HG03378 (cell line): ENCODE data around the gene CRIP1.

Experiments used
- ATAC-seq: cut with Tn5 transposase; IDR thresholded peaks from one replicate; pipeline ENCODE4 v1.9.1; 2021; ENCODE audit warnings: mild to moderate bottlenecking, moderate library complexity; ENCODE audit not compliant: unreplicated experiment

The CRIP1 gene

DNA sequence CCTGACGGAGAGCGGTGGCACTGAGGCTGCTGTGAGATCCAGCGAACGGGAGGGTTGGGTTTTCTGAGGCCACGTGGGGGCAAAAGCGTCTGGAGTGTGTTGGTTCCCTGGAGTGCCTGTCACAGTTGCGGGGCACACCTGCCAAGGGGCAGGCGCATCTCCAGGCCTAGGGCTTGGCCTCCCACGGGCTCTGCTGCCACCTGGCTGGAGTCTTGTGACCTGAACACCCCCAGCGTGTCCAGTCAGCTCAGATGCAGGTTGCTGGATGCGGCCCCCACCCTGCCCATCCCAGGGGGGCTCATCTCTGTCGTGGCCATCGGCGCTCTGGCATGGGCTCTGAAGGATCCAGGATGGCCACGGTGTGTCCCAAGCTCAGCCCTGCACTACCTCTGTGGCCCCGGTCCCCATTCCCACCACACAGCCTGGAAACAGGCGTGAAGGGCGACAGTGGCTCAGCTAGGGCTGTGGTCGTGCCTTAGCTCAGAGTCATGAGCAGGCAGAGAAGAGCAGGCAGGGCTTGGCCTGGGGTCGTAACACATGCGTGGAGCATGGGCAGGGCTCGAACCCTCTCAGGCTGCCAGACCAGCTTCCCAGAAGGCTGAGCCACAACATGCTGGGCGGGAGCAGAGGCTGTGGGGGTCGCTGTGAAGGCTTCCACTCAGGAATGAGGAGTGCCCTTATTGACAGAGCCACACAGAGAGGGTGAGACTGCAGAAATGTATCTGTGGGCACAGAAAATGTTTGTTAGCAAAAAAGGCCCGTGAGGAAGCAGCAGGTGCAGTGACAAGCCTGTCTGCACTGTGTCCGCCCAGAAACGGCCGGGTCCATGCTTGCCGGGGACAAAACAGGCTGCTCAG lies 35.6 kb upstream of the CRIP1 start:
- no peak for ATAC-seq

DNA sequence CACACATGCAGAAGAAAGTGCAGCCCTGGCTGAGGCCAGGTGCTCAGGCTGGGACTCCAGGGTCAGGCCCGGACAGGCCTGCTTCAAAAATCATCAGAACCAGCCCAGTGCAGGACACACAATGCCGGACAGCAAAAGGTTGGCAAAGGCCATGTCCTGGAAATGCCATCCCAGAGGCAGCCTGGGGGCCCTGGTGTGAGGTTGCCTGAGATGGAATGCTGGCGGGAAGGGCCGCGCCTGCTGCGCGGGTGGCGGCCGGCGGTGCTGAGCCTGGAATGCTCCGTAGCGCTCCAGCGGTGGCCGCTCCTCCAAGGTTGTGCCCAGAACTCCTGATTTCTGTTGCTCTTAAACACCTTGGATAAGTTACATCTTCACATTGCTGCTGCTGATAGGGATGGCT lies 33.7 kb upstream of the CRIP1 start:
- no peak for ATAC-seq

DNA sequence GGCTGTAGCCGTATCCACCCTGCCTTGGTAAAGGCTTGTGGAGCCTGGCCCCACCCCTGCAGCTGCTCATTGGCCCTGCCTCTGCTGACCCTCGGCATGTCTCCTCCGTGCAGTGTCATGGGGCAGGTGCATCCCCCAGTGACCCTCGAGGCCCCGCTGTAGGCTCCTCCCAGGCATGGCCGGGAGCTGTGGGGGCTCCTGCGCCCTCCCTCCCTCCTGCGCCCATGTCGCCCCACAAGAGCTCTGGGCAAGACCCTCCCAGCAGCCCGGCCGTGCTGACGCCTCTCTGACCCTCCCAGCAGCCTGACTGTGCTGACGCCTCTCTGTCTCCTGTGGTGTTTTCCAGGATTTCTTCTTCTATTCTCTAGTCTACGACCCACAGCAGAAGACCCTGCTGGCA lies 32.8 kb upstream of the CRIP1 start:
- ATAC-seq, result no peak

DNA sequence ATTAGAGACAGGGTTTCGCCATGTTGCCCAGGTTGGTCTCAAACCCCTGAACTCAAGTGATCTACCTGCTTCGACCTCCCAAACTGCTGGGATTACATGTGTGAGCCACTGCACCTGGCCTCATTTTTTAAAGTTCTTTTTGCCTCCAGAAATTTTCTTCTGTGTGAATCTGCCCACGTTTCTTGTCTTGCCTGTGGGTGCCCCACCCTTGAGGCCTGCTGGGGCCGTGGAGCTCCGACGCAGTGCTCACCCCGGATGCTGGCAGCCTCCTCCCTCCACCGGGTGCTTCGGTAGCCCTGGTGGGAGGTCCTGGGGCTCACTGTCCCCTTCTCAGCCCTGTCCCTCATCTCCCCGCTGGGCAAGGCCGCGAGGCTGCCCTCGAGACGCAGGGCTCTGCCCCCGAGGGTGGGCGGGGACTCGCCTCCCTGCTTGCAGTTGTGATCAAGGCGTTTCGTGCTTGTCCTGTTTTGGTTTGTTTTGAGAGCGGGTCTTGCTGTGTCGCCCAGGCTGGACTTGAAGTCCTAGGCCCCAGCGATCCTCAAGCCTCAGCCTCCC lies 31.5 kb upstream of the CRIP1 start:
- no peak for ATAC-seq

DNA sequence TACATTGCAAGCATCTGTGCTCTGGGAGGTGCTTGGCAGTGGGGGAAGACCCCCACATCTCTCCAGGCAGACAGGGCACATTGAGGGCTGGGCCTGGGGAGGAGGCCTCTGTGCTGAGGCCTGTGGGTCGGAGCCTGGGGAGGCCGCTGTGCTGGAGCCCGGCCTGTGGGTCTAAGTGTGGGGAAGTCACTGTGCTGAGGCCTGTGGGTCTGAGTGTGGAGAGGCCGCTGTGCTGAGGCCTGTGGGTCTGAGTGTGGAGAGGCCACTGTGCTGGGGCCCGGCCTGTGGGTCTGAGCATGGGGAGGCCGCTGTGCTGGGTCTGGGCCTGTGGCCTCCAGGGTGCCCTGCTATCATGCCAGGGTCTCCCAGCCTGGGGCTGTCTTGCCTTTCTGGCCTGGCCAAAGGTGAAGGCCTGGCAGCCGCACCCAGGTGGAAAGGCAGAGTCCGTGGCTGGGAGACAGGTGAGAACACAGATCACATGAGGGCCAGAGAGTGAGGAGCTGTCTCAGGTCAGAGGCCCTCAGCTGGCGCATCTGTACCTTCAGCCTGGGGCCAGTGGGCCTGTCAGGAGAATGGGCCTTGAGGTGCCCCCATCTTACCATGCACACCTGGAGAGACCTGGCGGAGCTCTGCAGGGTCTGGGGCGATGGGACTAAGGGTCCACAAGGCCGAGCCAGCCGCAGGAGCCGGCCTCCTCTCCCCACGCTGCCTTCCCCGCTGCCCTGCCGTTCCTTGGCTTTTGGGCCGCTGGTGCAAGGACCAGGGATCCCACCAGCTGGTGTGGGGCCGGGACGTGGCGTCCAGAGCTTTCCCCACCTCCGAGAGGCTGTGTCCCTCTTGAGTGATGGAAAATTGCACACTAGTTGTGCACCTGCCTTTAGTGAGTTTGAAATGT lies 30.7 kb upstream of the CRIP1 start:
- ATAC-seq, result no peak

DNA sequence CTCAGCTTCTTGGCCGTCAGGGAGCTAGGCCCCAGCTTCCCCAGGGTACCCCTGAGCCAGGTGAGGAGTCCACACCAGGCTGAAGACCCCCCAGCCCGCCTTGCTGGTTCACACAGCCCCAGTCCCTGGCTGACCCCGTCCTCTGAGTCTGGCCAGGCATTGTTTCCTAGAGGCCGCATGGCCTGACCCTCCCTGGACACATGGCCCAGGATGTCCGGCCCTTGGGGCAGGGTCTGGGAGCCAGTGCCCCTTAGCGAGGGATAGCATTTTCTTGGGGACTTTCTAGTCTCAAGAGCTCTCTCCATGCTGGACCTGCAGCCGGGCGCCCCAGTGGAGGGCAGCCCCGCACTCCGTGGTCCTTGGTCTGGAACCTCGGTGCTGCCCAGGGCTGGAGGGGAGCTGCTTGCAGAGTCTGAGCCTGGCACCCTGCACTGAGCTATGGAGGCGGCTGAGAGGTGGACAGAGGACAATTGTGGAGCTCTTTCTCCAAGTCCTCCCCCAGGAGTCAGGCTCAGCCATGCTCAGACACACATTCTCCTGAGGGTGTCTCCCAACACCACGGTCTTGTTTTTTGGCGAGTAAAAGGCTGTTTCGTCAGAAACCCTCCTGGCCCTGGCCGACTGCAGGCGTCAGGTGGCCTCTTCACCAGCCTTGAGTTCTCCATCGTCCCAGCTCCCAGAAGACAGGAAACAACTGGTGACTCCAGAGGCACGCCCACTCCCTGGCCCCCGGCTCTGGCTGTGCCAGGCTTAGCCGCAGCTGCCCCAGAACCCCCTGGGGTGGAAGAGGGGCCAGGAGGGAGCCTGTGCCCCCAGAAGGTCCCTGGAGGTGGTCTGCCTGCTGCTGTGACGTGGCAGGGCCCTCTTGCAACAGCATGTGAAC lies 29.7 kb upstream of the CRIP1 start:
- no peak for ATAC-seq

DNA sequence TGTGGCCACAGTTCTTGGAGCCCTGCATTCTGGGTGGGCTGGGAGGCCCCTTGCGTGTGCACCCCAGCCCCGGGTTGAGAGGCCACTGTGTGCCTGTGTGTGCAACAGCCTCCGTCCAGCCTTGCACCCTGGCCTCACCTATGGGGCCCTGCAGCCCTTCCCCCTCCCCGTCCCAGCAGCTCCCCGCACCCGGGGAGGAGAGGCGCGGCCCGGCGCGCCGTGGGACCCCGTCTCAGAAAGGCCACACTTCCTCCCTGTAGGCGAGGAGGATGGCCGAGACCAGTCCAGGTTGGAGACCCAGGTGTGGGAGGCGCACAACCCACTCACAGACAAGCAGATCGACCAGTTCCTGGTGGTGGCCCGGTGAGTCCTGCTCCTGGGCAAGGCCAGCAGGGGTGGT lies 28.7 kb upstream of the CRIP1 start:
- ATAC-seq, result no peak

DNA sequence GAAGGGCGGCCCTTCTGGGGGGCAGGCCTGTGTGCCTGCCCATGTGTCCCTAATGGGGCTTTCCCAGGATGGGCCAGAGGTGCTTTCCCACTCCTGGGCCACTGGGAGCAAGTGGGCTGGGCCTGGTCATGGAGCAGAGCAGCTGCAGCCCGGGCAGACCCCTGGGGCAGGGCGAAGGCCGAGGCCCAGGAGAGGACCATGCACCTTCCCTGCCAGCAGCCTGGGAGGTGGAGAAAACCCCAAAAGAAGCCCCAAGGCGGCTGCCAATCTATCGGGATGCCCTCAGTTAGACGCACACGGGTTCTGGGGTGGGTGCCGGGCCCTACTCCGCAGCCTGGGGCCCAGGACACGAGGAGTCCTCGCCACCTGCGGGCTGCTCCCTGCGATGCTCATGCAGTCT lies 28.1 kb upstream of the CRIP1 start:
- ATAC-seq, result no peak

DNA sequence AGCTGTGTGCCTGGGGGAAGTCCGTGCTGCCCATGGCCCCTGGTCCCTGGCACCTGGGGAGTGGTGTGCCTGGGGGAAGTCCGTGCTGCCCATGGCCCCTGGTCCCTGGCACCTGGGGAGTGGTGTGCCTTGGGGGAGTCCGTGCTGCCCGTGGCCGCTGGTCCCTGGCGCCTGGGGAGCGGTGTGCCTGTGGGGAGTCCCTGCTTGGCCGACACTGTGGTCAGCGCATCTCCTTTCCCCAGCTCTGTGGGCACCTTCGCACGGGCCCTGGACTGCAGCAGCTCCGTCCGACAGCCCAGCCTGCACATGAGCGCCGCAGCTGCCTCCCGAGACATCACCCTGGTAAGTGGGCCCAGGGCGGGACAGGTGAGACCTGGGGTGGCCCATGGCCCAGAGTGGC lies 26.6 kb upstream of the CRIP1 start:
- no peak for ATAC-seq

DNA sequence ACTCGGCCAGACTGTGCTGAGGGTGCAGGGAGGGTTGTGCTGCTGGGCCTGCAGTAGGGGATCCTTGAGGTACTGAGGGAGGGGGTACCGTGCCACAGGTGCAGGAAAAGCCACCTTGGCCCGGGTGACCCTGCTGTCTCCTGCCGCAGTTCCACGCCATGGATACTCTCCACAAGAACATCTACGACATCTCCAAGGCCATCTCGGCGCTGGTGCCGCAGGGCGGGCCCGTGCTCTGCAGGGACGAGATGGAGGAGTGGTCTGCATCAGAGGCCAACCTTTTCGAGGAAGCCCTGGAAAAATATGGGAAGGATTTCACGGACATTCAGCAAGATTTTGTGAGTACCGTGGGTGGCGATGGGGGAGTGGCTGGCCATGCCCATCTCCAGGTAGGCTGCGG lies 26.1 kb upstream of the CRIP1 start:
- no peak for ATAC-seq

DNA sequence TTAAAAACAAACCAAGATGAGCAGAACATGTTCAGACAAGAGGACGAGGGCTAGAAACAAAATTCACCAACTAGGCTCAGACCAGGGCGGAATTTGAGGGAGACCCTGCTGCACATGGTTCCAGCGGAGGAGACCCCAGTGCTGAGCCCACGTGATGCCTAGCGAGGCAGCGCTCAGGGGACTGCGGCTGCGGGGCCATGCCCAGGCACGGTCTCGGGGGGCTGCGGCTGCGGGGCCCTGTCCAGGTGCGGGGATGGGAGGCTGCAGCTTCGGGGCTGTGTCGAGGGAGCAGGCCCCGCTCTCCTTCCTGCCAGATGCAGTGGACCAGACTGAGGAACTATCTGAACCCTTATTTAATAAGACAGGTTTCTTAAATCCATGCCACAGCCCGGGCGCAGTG lies 24.8 kb upstream of the CRIP1 start:
- ATAC-seq, result no peak

DNA sequence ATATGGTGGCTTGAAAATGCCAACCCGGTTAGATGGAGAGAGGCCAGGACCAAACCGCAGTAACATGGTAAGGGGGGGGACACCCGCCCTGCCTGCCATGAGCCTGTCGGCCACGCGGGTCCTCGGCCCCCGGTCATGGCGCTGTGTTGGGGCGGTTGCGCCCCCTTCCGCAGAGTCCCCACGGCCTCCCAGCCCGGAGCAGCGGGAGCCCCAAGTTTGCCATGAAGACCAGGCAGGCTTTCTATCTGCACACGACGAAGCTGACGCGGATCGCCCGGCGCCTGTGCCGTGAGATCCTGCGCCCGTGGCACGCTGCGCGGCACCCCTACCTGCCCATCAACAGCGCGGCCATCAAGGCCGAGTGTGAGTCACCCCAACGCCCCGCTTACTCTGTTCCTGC lies 22.2 kb upstream of the CRIP1 start:
- no peak for ATAC-seq

DNA sequence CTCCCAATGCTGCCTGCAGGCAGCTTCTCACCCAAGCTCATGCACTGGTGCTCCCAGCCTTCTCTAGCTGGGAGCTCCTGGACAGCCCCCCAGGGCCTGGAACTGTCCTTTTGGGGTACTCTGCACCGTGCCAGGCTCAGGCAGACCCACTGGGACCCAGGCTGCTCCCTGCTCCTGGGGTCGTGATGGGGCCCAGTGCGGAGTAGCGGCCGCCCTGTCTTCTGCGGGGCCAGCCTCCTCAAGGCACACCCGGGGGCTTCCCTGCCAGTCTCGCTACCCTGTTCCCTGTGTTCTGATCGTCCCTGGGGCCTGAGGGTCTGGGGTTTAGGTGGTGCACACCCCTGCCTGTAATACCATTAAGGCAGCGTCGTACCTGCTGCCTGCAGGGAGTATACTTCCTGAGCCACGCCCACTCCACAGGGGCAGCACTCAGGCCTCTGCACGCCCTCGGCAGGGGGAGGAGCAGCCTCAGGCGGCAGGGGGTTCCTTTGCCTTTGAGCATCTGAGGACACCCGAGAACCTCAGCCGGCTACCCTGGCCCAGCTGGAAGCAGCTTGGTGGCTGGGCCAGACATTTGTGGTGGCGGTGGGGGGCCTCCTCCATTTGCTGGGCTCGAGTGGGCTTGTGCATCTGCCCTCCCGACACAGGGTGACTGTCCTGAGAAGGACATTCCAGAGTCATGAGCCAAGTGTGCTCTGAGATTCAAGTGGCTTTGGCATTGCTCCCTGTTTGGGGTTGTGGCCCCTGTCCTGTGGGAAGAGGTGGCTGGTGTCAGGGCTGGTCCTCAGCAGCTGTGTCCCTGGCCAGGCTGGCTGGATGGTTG lies 21.3 kb upstream of the CRIP1 start:
- no peak for ATAC-seq

DNA sequence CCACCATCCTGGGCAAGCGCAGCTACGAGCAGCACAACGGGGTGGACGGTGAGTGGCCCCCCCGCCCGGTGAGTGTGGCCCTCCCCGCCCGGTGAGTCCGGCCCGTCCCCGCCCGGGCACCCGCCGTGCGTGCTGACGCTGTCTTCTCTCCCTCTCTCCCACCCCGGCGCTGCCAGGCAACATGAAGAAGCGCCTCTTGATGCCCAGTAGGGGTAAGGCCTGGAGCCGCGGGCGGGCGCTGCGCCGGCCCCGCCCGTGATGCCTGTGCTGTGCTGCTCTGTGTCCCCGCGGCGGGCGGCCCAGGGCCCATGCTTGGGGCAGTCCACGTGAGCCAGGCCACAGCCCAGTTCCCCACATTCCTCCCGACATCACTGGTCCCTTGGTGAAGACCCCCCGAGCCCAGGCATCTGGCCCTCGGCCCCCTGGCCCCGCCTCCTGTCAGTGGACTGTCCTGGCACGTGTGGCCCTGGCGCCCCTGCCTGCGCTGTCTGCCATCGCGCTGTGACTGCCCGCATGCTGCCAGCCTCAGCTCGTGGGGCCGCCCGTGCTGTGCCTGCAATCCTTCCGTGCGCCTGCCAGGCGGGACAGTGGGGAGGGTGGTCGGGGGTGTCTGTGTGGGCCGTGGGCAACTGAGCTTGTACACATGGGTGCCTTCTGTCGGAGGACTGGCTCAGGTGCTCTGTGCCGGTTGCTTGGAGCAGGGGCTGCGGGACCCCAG lies 20.0 kb upstream of the CRIP1 start:
- ATAC-seq, result no peak

DNA sequence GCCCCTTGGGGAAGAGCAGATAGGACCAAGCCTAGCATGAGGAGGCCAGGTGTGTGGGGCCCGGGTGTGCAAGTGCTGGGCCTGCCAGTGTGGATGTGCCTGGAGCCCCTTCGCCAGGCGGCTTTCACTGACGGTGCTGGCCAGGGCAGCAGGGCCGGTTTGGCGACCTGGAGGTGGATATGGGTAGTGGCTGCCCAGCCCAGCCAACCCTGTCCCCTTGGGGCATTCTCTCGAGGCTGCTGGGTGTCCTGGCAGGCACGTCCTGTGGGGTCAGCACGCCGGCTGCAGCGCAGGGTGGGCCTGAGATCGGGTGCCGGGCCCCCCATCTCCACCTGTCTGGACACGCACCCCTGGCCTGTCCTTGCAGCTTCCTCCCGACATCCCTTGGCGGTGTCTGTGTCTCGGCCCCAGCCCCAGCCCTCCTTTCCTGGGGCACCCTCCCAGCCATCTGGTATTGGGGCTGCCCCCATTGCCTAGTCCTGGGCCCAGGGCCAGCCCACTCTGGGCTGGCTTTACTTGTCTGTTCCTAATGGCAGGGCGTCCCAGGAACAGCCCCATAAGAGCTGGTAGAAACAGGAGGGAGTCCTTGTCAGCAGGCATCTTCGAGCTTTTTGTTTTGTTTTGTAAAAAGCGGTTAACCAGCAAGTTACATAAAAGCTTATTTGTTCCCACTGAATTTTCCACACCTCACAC lies 19.3 kb upstream of the CRIP1 start:
- no peak for ATAC-seq

DNA sequence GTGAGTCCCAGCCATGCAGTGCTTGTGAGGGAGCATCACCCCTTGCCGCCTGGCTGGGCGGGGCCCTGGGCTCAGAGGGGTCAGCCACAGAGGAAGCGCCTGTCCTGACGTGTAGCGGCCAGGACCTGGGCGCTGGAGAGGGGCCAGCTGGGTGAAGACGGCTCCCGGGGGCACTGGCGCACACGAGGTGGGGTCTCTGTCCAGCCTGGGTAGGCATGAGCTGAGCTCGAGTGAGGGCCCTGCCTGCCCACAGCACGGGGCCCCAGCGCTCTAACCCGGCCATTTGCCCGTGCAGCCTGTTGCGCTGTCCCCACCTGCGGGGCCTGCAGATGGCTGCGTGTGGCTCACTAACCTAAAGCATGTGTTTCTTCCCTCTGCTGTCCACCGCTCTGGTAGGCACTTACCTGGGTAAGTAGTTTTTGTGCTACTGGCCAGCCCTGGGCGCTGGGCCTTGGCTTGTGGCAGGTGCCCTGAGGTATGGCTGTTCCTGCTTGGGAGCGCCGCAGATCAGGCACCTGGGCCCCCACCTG lies 18.7 kb upstream of the CRIP1 start:
- no peak for ATAC-seq

DNA sequence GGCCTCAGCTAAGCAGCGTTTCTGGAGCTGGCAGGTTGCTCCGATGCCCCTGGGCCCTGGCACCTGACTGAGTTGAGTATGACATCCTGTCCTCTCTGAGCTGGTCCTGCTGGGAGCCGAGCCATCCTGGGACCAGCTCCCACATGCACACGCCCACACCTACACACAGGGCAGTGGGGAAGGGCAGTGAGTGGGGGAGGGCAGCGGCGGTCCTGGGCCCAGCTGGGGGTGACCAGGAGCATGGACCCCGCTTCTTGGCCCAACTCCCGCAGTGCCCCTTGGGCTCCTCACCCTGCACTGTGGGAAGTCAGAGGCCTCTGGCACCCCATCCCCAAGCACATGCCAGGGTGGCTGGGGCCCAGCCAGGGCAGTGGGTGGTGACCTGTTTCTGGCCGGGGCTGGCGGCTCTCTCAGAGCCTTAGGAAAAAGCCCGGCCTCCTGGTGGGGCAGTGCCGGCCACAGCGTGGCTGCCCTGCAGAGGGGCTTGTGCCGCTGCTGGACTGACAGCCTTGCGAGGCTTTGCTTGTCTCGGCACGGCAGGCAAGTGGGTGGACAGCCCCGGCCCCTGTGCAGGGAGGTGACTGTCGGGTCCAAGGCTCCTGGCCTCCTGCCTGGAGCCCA lies 18.0 kb upstream of the CRIP1 start:
- no peak for ATAC-seq
